NCI-H1417 (cell line): ENCODE data around the gene KRT73.
A peak's percentile ranks its signal among the peaks of the same experiment; 100 is the strongest.

ENCODE experiments used
- DNase-seq, 3 experiments: peaks; one replicate each; lab custom pipeline; 2025; lab: John Stamatoyannopoulos, UW

The KRT73 gene

DNA sequence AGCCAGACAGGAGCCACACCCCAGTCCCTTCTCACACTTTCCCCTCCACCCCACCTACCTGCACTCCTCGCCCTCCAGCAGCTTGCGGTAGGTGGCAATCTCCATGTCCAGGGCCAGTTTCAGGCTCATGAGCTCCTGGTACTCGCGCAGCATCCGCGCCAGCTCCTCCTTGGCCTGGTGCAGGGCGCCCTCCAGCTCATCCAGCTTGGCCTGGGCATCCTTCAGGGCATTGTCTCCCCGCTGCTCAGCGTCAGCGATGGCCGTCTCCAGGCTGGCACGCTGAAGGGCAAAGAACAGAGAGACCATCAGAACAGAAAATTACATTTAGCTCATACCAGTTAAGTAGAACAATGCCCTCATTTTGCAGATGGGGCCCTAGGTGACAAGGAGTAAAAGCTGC is 50.2 kb downstream of the KRT73 start:
- no peak for DNase-seq

DNA sequence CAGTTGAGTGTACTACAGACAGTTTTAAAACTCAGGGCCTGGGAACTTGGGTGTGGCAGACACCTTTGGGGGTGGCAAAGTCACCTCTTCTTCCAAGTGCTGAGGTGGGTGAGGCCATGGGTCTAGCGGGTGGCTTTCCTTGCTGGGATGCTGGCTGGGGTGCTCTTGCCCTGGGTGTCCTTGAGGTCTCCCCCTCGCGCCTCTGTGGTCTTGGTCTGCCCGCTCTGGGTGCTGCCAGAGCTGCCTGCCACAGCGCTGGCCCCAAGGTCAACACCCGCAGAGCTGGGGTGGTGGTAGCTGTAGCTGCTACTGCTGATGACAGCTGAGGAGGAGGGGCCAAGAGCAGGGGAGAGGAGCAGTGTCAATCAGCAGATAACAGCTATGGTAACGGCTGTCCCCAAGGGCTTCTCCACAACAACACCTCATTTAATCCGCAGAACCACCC is 51.5 kb downstream of the KRT73 start:
- peak in 1 of 3 experiments; percentile 11 for DNase-seq

GRCh38 chr12:52564582-52564981 is 53.8 kb downstream of the KRT73 start:
- no peak for DNase-seq

DNA sequence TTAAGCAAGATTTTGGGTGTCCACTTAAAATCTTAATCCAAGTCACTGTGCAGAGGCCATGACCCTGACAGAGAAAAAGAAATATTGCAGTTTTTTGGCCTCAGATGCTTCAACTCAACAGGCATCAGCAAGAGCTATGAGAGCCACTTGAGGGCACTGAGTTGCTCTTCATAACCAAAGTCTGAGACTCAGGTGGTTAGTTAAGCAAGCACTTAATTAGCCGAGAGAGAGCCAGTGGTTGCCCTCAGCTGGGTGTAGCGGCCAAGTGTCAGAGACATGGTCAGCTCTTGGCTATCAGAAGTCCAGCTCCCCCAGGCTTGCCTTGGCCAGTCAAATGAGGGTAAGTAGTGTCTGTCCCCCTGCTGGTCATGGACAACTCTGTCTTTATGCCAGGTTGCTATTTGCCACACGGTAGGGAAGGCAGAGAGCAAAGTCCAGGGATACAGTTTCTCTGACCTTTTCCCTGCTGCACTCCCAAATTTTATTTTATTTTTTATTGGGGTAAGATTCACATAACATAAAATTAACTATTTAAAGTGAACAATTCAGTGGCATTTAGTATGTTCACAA is 56.4 kb downstream of the KRT73 start:
- DNase-seq: peak in 2 of 3 experiments; percentile 17 to 55

- no peak for DNase-seq
Measured at GRCh38 chr12:52559979-52560378, 58.4 kb downstream of the KRT73 start.

GRCh38 chr12:52558781-52559445 is 59.4 kb downstream of the KRT73 start:
- DNase-seq: no peak
